HepG2 (cell line): ENCODE results near the gene SNX15. TPM values are rescaled to one million over a fixed set of nuclear protein-coding genes. Genes with fewer than 3 reads are reported as not detected.

Experiments used
- FOXC1 ChIP-seq: sonication (generic); formaldehyde crosslinking; IDR thresholded peaks from 2 replicates; pipeline ENCODE4 v1.8.0; 2022; ENCODE audit warnings: mild to moderate bottlenecking, missing genetic modification reagents, borderline replicate concordance
- NFIB ChIP-seq: sonication (generic); formaldehyde crosslinking; IDR thresholded peaks from 2 replicates; pipeline ENCODE4 v1.9.0; 2021; ENCODE audit warnings: missing genetic modification reagents, mild to moderate bottlenecking, borderline replicate concordance
- RBAK ChIP-seq: sonication (generic); formaldehyde crosslinking; IDR thresholded peaks from 2 replicates; pipeline ENCODE4 v1.5.1; 2020; ENCODE audit warnings: mild to moderate bottlenecking, missing genetic modification reagents
- SMYD3 ChIP-seq: sonication (generic); formaldehyde crosslinking; IDR thresholded peaks from 2 replicates; pipeline ENCODE4 v1.8.1; 2023; ENCODE audit warnings: mild to moderate bottlenecking, missing genetic modification reagents
- SSRP1 ChIP-seq: IDR thresholded peaks from 2 replicates; pipeline ENCODE4 v1.6.1; 2016; ENCODE audit warnings: control low read depth
- TMF1 ChIP-seq: sonication (generic); formaldehyde crosslinking; IDR thresholded peaks from 2 replicates; pipeline ENCODE4 v1.8.1; 2022; ENCODE audit warnings: low read depth, missing genetic modification reagents
- XRCC5 ChIP-seq: fragments of 200-400 bp; formaldehyde crosslinking; optimal IDR thresholded peaks from 2 replicates; pipeline ENCODE3; 2017; ENCODE audit warnings: mild to moderate bottlenecking, low read length
- ZFX ChIP-seq: sonication (generic); formaldehyde crosslinking; IDR thresholded peaks from 2 replicates; pipeline ENCODE4 v1.4.0; 2020; ENCODE audit warnings: mild to moderate bottlenecking, low read depth, missing genetic modification reagents, moderate library complexity
- ZNF274 ChIP-seq: sonication (generic); formaldehyde crosslinking; IDR thresholded peaks from 2 replicates; pipeline ENCODE4 v1.5.1; 2020; ENCODE audit warnings: mild to moderate bottlenecking, missing genetic modification reagents
- ZNF317 ChIP-seq: sonication (generic); formaldehyde crosslinking; IDR thresholded peaks from 2 replicates; pipeline ENCODE4 v1.5.0; 2020; ENCODE audit warnings: mild to moderate bottlenecking, missing genetic modification reagents
- ZNF556 ChIP-seq: sonication (generic); formaldehyde crosslinking; IDR thresholded peaks from 2 replicates; pipeline ENCODE4 v1.4.0; 2020; ENCODE audit warnings: mild to moderate bottlenecking, missing genetic modification reagents, borderline replicate concordance
- ZNF572 ChIP-seq: sonication (generic); formaldehyde crosslinking; IDR thresholded peaks from 2 replicates; pipeline ENCODE4 v1.5.1; 2020; ENCODE audit warnings: mild to moderate bottlenecking, missing genetic modification reagents
- ZNF724P ChIP-seq: sonication (generic); formaldehyde crosslinking; IDR thresholded peaks from 2 replicates; pipeline ENCODE4 v1.8.0; 2022; ENCODE audit warnings: missing genetic modification reagents, borderline replicate concordance
- ZNF768 ChIP-seq: sonication (generic); formaldehyde crosslinking; IDR thresholded peaks from 2 replicates; pipeline ENCODE4 v1.4.0; 2020; ENCODE audit warnings: missing genetic modification reagents
- ZNF816 ChIP-seq: sonication (generic); formaldehyde crosslinking; IDR thresholded peaks from 2 replicates; pipeline ENCODE4 v1.8.0; 2022; ENCODE audit warnings: missing genetic modification reagents, mild to moderate bottlenecking, borderline replicate concordance
- polyA plus RNA-seq, 8 experiments: library from polyadenylated mRNA; depleted of rRNA in 3 of 8; stranded (reverse) in 7 of 8; unstranded in 1 of 8; fragments of >200 nt; fragmentation: Illumina TruSeq in 4 of 8; extraction: Trizol in 4 of 8; gene quantifications; 2 replicates each; pipeline versions ENCODE4 v1.2.1 to v1.2.3, GENCODE V29; 2011 to 2016; ENCODE audit warnings: low read depth in 4 of 8, missing spikeins in 1 of 8, mixed read lengths in 1 of 8; ENCODE audit not compliant: insufficient read depth in 1 of 8
- total RNA-seq, 5 experiments: library from RNA; depleted of rRNA; stranded (reverse); fragments of >200 nt; fragmentation: Illumina TruSeq; extraction: Trizol; gene quantifications; 2 replicates each; pipeline ENCODE4 v1.2.3, GENCODE V29; 2016; ENCODE audit warnings: low read depth in 1 of 5
- TF ChIP-seq, protein P1 (sequence below): sonication (generic); formaldehyde crosslinking; IDR thresholded peaks from 2 replicates; pipeline ENCODE4 v1.4.0; 2020; ENCODE audit warnings: mild to moderate bottlenecking, low read depth, missing genetic modification reagents
- TF ChIP-seq, protein P2 (sequence below): sonication (generic); formaldehyde crosslinking; IDR thresholded peaks from 2 replicates; pipeline ENCODE4 v1.8.0; 2022; ENCODE audit warnings: mild to moderate bottlenecking, missing genetic modification reagents, moderate library complexity
- TF ChIP-seq, protein P3 (sequence below): sonication (generic); formaldehyde crosslinking; IDR thresholded peaks from 2 replicates; pipeline ENCODE4 v1.4.0; 2020; ENCODE audit warnings: missing genetic modification reagents
- TF ChIP-seq, protein P4 (sequence below): IDR thresholded peaks from 2 replicates; pipeline ENCODE4 v1.6.1; 2012; ENCODE audit warnings: inconsistent platforms

SNX15 gene
- total and polyA plus RNA-seq, 2 of the 13 experiments (the other 11 are each of a cell fraction or from before 2014, with no cell fraction given): 19.1 to 22.6 TPM

DNA sequence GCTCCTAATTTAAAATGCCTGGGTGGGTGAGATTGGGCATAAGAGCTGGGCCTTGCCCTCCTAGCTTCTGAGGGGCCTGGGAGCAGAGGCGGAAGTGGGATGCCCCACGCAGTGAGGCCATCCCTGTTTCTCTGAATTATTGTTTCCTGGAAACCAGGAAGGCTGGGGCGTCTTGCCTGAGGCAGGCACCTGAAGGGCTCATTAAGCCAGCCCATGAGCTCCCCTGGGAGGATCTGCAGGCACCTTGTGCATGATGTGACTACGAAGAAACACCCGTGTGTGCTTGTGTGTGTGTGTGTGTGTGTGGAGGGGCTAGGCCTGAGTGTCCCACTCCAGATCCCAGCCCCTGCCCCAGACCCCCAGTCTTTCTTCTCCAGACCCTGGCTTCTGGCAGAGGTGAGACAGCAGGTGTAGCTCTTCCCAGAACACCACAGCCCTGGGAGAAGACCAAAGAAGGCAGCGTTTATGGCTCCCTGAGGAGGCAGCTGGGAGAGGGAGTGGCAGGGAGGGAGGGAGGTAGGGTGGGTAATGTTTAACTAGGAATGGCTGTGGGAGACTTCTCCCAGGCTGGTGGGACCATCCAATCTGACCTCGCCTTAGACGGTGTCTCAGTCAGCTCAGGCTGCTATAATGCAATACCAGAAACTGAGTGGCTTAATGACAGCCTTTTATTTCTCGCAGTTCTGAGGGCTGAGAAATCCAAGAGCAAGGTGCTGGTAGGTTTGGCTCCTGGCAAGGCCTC lies 28.4 kb upstream of the SNX15 start (continued):
- TF ChIP-seq, protein P1, sequence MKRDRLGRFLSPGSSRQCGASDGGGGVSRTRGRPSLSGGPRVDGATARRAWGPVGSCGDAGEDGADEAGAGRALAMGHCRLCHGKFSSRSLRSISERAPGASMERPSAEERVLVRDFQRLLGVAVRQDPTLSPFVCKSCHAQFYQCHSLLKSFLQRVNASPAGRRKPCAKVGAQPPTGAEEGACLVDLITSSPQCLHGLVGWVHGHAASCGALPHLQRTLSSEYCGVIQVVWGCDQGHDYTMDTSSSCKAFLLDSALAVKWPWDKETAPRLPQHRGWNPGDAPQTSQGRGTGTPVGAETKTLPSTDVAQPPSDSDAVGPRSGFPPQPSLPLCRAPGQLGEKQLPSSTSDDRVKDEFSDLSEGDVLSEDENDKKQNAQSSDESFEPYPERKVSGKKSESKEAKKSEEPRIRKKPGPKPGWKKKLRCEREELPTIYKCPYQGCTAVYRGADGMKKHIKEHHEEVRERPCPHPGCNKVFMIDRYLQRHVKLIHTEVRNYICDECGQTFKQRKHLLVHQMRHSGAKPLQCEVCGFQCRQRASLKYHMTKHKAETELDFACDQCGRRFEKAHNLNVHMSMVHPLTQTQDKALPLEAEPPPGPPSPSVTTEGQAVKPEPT (CRISPR knock-in tag): no peak
- TF ChIP-seq, protein P2, sequence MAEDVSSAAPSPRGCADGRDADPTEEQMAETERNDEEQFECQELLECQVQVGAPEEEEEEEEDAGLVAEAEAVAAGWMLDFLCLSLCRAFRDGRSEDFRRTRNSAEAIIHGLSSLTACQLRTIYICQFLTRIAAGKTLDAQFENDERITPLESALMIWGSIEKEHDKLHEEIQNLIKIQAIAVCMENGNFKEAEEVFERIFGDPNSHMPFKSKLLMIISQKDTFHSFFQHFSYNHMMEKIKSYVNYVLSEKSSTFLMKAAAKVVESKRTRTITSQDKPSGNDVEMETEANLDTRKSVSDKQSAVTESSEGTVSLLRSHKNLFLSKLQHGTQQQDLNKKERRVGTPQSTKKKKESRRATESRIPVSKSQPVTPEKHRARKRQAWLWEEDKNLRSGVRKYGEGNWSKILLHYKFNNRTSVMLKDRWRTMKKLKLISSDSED: no peak
- TF ChIP-seq NFIB (no peak), ZNF317 (CRISPR knock-in tag) (0 out of 2 replicates have a peak, but pooled peaks have one; percentile 39), ZNF572 (peak; percentile 81; the same call in 1 of the 2 replicates), ZNF816 (CRISPR knock-in tag) (no peak), ZNF556 (peak; percentile 56; the same call in 1 of the 2 replicates), ZNF724P (CRISPR knock-in tag) (no peak), FOXC1 (CRISPR knock-in tag) (no peak), RBAK (peak; percentile 98), ZNF768 (peak; percentile 29; the same call in 1 of the 2 replicates), SSRP1 (CRISPR knock-in tag) (no peak), ZFX (CRISPR knock-in tag) (peak; percentile 64), TMF1 (CRISPR knock-in tag) (no peak), ZNF274 (CRISPR knock-in tag) (0 out of 2 replicates have a peak, but pooled peaks have one; percentile 4), SMYD3 (CRISPR knock-in tag) (no peak), XRCC5 (peak; percentile 25)
- TF ChIP-seq, protein P3, sequence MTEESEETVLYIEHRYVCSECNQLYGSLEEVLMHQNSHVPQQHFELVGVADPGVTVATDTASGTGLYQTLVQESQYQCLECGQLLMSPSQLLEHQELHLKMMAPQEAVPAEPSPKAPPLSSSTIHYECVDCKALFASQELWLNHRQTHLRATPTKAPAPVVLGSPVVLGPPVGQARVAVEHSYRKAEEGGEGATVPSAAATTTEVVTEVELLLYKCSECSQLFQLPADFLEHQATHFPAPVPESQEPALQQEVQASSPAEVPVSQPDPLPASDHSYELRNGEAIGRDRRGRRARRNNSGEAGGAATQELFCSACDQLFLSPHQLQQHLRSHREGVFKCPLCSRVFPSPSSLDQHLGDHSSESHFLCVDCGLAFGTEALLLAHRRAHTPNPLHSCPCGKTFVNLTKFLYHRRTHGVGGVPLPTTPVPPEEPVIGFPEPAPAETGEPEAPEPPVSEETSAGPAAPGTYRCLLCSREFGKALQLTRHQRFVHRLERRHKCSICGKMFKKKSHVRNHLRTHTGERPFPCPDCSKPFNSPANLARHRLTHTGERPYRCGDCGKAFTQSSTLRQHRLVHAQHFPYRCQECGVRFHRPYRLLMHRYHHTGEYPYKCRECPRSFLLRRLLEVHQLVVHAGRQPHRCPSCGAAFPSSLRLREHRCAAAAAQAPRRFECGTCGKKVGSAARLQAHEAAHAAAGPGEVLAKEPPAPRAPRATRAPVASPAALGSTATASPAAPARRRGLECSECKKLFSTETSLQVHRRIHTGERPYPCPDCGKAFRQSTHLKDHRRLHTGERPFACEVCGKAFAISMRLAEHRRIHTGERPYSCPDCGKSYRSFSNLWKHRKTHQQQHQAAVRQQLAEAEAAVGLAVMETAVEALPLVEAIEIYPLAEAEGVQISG (CRISPR knock-in tag): peak; percentile 30; the same call in 1 of the 2 replicates
- TF ChIP-seq, protein P4, sequence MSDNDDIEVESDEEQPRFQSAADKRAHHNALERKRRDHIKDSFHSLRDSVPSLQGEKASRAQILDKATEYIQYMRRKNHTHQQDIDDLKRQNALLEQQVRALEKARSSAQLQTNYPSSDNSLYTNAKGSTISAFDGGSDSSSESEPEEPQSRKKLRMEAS: 0 out of 2 replicates have a peak, but pooled peaks have one; percentile 12
